Ecto neural progenitor cell (in vitro differentiated cells): ENCODE data around the gene HNRNPA3.
A peak's percentile ranks its signal among the peaks of the same experiment; 100 is the strongest.
"Not testable (repeated sequence)": the region's sequence is repeated elsewhere in the genome, so short reads cannot be mapped to it uniquely, and the experiment has no call there.

ENCODE experiments used
- DNase-seq: peaks from one replicate; pipeline ENCODE4 v3.0.0-alpha.2; 2018; ENCODE audit warnings: low spot score

Gene HNRNPA3

DNA sequence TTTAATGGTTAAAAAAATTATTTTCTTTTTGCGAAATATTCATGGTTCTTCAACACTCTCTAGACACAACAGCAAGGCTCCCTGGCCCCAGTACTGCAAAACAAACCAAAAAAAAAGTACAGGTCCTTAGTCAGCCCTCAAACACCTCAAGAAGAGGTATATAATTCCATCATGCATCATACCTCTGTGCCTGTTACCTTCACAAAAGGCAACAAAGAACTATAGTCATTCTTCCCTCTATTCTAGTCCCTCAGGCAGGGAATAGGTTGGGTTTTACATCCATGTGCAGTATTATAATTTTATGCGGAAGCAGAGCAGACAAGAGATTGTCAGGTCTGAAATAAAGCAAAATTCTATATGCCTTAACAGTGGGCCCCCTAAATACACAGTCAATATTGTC is 43.4 kb downstream of the HNRNPA3 start:
- no peak for DNase-seq

DNA sequence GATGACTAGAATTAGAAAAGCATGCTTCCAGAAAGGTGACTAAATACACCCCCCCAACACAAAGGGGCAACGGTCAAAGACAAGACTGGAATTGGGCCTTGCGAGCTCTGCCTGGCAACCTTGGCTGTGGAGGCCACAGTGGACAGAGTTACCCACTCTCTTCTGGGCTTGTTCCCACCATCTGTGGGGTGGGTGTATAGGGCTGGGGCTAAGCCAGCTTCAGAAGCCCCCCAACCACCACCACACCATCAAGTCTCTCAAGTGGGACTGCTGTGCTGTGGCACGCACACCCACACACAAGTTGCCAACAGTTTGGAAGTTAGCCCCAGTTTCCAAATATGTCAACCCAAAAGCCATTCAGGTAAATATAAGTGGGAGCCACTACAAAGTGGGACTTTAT is 44.1 kb downstream of the HNRNPA3 start:
- no peak for DNase-seq

DNA sequence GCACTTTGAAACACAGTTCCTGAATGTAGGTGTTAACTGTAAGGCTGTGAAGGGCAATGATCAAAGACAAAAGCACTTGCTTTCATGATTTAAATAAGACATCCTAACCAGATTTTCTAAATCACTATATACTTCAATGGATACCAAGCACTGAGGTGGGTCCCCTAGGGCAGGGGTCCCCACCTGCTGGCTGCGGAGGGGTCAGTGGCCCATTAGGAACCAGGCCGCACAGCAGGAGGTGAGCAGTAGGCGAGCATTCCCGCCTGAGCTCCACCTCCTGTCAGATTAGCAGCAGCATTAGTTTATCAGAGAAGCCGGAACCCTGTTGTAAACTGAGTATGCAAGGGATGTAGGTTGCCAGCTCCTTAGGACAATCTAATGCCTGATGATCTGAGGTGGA is 44.9 kb downstream of the HNRNPA3 start:
- DNase-seq, result no peak

DNA sequence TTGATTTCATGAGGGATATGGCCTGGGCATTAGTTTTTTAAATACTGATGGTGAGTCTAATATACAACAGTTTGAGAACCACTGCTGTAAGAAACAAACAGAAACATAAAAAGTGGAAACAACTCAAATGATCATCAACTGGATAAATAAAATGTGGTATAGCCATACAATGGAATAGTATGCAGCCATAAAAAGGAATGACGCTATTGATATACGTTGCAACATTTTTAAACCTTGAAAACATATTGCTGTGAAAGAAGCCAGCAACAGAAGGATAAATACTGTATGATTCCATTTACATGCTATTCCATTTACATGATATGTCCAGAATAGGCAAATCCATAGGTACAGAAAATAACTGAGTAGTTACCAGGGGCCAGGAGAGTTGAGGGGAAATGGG is 45.5 kb downstream of the HNRNPA3 start:
- no peak for DNase-seq

DNA sequence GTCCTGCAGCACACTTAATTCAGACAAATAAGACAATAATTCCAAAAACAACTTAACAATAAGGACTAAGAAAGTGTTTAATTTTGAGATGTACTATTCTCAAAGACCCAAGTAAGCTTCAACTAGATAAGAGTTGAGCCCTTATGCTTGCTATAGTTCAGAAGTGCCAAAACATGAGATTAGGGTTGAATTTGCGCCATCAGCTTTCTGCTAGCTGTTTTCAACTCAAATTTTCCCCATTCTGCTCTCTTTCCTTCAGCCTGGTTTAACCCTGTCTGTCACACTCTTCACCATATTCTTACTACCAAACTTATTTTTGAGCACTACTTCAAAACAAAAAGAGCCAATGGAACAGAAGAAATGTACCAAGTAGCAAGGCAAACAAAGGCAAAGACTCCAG is 47.8 kb downstream of the HNRNPA3 start:
- no peak for DNase-seq

DNA sequence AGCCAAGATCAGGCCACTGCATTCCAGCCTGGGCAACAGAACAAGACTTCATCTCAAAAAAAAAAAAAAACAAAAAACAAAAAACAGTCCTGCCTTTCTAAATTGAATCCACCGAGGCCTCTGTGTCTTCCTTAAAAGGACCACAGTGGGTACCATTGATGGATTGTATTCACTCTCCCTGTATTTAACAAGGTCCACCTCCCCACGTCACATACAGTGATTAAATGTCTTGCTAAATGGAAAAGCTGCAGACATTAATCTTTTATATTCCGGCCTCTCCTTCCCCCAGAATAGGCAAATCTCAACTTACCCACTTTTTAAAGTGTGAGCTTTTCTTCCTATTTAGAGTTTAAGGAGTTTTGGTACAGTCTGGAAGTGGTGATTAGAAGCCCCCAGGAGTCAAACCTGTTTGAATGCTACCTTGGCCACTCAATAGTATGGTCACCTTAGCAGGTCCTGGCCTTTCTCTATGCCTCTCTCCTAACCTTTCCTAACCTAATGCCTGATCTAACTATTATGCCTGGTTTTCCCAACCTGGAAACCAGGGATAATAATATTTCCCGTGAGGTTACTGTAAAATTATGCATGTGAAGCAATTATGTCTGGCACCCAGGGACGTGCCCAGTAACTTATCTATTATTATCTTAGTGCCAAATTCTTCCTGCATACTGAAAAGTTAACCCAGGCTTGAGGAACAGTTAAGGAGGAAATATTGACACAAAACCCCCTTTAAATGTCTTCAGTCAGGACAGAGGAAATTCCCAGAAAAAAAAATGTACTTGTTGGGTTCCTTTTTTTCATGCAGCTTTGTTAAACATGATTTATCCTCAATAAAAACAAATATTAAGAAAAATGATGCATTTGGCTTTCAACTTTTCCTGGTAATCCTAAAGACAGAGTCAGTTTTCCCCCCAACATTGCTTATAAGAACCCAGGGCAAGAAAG is 48.8 kb downstream of the HNRNPA3 start:
- no peak for DNase-seq

DNA sequence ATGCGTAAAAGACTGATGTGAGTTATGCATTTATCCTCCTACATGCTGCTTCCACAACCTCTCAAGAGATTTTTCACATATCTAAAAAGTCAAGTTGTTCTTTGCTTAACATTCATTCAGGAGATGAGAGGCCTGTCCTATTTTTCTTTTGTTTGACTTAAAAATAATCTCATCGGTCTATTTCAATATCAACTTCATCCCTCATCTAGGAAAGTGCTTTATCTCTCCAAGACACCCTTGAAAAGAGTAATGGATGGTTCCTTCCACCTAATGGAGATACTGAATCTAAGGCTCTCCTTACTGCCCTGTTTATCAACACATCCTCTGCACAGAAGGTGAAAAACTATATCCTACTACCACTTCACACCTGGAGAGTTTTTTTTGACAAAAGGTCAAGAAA is 49.5 kb downstream of the HNRNPA3 start:
- DNase-seq, result no peak

DNA sequence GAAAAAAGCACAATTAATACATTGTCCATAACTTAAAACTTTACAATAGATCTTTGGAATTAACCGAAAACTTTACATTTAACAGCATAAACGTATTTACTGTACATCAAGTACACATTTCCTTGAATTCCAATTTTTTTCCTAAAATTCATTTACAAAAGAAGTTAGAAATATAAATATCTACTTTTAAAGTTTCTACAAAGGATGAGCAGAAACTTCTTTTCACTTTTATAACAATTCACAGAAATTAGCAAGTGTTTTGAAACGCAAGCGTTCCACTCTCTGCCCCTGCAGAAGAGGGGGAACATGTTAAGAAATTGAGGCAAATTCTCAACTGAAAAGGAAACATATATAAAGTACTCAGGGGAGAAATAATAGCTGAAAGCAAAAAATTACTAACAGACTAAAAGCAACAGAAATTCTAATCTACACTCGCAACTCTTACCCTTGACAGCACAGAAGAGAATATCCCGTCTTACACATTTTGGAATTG is 50.4 kb downstream of the HNRNPA3 start:
- DNase-seq, result no peak

DNA sequence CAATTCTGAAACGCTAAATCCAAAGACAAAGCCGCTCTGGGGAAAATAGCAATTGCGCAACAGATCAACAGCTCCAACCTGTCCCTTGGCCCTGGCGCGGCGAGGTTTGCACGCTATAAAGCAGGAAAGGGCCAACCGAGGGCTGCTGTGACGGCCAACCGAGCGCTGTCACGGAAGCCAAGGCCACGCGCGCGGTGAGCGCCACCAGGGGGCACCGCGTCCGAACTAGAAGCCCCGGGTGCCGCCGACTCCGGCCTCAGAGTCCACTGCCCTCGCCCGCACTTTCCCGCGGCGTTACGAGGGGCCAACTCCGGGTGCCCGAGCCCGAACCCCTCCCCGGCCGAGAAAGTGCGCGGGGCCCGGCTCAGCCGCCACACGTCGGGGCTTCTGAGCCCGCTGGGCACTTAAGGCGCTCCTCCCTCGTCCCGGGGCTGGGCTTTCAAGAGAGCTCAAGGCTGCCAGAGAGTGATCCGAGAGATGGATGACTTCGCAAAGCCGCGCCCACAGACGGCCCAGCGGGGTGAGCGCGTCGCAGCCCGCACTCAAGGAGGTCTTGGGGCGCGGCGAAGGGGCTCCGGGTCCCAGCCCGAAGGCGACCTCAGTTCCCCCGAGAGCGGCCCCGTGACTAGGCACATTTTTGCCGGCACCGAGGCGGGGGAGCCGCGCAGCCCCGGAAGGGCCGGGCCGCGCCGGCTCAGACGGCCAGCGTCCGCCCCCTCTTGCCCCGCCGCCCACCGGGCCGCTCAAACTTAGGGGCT is 51.0 kb downstream of the HNRNPA3 start:
- DNase-seq, result peak; percentile 95

DNA sequence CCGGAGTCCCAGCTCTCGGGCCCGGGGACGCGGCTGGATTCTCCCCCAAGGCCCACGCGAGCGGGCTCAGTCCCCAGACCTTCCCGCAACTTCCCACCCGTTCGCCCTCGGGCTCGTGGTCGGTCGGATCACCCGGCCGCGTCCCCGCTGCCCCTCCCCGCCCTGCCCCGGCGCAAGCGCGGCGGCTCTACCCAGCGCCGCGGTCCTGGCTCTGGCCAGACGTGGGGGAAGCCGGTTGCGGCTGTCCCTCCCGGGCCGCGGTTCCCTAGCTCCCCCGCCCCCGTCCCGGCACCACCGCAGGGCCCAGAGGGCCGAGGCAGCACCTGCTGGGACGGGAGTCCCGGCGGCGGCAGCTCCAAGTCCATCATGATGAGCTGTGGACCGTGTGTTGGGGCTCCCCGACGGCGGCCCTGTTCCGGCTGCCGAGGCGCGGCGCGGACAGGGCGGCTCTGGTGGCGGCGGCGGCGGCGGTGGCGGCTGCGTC is 51.7 kb downstream of the HNRNPA3 start:
- DNase-seq, result no peak

DNA sequence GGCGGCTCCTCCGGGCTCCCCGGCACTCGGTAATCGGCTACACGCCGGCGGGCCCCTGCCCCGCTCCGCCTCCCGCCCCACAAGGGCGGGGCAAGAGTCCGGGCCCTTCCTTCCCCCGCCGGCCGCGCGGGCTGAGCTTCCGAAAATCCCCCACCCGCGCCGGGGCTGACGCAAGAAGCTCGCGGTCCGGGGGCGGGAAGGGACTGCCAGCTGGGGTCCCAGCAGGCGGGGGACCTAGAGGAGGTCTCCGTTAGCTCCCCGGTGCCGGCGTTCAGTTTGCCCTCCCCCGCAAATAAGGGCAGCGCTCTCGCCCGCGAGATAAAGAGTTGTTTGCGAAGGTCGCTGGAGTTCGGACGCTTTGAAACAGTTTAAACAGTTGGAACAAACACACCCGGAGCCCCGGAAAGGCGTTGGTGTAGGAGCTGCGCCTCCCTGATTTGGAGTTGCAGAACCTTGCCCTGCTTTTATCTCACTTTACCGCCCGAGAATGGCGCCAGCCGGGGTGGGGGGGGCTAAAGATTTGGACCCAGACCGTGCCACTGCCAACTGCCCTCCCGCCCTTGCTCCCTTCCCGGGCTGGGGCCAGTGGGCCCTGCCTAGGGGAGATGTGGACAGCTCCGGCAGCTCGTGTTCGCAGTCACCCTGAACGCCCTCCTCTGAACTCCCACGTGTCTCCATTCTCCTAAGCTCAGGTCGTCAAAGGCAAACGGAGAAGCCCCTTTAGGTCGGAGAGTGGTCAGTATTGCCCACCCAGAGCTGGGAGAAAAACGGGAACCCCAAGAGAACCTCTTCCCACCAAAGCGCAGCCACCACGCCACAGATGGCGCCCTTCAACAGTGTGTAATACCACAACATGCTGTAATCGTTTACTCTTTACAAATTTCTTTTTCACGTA is 52.3 kb downstream of the HNRNPA3 start, which contains the start of gene NFE2L2:
Gene NFE2L2, minus strand, starts transcription at position 35 of the 895 bp plus-strand sequence. CDS start 151 bp downstream, outside the sequence.
- DNase-seq, result peak; percentile 89

DNA sequence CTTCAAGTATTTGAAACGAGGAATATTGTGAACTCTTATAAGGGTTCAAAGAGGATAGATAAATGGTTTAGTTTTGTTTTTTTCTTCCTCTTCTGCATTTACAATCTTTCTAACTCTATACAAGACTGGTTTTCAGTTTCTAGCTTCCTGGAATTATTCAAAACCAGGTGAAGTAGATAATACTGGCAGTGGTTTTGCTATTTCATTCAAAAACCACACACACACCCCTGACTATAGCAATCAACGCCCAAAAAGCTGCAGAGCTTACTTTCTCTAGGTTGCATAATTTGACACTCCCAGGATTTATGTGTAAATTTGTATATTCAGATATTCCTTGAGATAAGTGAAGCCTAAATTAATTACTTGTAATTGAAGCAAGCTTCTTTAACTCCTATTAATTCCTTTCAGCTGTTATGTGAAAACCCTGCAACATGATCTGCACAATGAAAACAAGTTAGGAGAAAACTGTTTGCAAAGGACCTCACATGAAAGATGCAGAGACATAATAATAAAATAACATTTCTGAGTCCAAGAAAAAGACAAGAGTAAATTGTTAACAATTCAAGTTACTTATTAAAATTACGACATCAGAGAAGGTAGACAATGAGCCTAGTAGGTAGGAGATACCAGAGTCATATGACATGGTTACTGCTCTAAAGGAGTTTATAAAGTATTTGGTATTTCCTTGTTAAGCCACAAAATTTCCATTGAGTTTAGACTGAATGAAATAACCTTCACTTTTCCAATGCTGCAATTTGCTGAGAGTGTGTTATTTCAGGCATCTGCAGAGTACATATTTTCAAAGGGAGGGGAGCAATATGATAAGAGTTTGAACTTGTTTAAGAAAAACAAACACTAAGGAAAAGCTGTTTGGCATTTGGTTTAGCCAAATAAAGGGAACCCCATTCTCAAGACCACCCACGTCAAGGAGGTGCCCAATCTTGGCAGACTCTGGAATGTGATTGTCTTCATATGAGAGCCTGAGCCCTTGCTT is 53.5 kb downstream of the HNRNPA3 start:
- no peak for DNase-seq

DNA sequence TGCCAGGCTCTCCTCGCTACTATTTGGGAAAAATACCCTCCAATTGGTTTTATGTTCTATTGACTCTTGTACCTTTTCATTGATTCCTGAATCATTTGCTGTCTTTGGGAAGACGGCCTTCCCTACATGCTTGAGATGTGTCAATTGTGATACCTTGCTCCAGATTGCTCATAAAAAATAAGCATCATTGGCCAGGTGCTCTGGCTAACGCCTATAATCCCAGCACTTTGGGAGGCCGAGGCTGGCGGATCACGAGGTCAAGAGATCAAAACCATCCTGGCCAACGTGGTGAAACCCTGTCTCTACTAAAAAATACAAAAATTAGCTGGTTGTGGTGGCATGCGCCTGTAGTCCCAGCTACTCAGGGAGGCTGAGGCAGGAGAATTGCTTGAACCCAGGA is 54.4 kb downstream of the HNRNPA3 start:
- not testable (repeated sequence) for DNase-seq

DNA sequence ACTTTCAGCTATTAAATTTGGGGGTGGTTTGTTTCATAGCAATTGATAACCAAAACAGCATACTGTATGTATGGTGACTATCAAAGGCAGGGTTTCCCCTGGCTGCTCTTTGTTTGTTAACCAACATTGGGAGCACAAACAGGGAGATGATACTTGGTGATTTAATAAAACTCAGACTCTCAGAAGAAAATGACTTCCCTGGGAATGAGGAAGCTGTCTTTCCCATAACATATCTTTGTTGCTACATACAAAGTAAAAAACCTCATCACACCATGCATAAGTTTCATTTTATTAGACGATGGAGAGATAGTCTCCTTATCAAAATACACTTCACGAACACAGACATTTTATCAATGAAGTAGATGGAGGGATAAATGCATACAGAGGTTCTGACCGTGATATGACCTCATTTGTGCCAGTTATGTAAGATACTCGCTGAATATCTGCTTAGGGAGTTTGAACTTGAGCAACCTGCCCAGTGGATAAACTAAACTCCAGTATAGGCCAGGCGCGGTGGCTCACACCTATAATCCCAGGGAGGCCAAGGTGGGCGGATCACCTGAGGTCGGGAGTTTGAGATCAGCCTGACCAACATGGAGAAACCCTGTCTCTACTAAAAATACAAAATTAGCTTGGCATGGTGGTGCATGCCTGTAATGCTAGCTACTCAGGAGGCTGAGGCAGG is 55.7 kb downstream of the HNRNPA3 start:
- no peak for DNase-seq

DNA sequence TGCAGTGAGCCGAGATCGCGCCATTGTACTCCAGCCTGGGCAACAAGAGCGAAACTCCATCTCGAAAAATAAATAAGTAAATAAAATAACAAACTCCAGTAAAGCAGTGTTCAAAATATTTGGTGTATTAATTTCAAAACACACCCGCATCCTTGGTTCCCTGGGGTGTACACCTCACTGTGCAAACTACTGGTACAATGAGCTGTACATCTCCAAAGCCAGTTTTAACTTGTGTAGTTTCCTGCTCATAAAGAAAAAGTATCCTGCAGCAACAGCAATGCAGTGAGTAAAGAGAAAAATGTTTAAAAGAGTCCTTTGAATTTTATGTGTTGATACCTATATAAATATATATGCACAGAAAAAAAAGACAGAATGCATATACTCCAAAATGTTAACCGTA is 56.3 kb downstream of the HNRNPA3 start:
- DNase-seq, result no peak

DNA sequence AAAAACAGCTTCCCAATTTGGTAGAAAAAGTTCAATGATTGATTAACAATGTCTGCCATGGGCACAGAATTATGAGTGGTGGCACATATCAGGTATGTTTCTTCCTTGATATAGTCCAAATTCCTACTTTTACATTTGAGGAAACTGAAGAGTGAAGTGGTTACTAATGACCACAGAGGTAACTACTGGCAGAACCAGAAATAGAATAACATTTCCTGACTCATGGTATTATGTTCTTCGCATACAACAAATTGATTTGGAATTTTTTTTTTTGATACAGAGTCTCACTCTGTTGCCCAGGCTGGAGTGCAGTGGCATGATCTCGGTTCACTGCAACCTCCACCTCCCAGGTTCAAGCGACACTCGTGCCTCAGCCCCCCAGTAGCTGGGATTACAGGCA is 57.9 kb downstream of the HNRNPA3 start:
- DNase-seq, result no peak

DNA sequence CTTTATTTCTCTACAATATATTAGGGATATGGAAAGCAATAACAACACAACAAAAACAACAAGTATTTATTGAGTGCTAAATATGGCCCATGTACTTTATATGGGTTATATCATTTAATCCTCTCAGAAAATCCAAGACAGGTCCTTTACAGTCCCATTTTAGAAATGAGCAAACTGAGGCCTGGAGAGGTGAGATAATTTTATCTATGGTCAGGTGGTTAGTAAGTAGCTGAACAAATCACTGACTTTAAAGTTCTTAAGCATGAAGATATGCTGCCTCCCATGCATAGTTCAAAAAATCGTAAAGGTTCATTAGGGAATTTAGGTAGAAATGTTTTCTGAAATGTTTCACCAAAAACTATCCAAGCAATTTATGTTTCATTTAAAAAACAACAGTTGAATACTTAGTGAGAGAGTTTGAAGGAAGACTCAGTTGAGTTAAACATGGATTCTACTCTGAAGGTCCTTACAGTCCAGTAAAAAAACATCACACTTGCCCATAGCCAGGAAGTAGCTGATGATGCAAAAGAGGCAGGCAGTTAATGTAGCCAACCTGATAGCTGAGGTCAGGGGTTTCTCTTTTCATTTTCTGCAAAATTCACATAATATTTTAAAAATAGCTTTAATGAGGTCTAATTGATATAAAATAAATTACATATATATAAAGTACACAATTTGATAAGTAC is 59.5 kb downstream of the HNRNPA3 start:
- no peak for DNase-seq

DNA sequence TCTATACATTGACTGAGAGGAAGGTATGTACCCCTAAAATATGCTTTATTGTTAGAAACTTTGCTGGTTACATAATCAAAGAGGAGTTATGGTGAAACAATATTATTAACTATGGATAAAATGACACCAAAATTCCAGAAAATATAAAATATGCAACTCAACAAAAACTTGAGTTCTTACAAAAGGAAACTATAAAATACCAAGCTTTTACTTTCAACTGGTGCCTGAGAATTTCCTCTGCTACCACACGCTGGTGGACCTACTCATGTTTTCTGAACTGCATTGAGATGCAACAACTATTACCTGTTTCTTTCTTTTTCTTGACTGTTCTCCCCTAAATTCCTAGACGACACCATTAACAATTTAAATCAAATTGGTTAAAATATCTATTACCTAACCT is 60.2 kb downstream of the HNRNPA3 start:
- DNase-seq, result no peak

DNA sequence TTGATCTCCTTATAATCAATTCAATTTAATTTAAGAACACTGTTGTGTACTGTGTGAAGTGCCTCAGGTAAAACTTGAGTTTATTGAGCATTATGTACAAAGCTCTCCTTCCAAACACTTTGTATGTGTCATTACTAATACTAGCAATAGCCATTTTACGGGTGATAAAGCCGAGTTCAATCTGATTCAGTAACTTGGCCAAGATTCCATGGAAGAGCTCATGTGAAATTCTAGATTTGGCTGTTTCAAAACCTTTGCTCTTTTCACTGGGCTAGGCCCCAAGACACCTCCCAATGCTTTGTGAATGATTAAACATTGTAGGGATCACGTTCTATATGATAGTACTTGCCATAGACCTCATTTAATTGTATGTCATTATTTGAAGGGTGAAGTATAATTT is 60.8 kb downstream of the HNRNPA3 start:
- no peak for DNase-seq
